ENCODE results near the gene CALR. TPM values are rescaled to one million over a fixed set of nuclear protein-coding genes. Genes with fewer than 3 reads are reported as not detected.

The CALR gene
- polyA plus RNA-seq, 1 donor (not counting 4 experiments of a cell fraction or from before 2014, with no cell fraction given): 899 TPM

GRCh38 chr19:12982648-12983047, 44.2 kb downstream of the CALR start:
- FAIRE-seq: no peak
- H3K79me2 ChIP-seq (ENCODE audit: control insufficient read depth, insufficient read depth, low read length): no peaks in the 10 kb centered on the region
- H3K9me3 ChIP-seq (ENCODE audit: control insufficient read depth, low read depth, low read length): no peaks in the 10 kb centered on the region
- H3K36me3 ChIP-seq (ENCODE audit: control insufficient read depth in 2 of 2, extremely low read depth in 1 of 2, insufficient read depth in 2 of 2, low read length in 2 of 2): no peaks in the 10 kb centered on the region
- no peak for DNase-seq (ENCODE audit: low read depth, low spot score)
- dilution Hi-C loops (cut with MboI; ENCODE audit: extremely low pct_ligation_motif_present, low sequenced_read_pairs): no loop called here
- H3K9ac ChIP-seq (ENCODE audit: control insufficient read depth, extremely low read depth, insufficient read depth, low read length): no peak overlapping the region
- H3K9me1 ChIP-seq (ENCODE audit: control insufficient read depth, extremely low read depth, insufficient read depth, low read length): no peaks in the 10 kb centered on the region
- no peak overlapping the region for H2AFZ ChIP-seq (ENCODE audit: control insufficient read depth, low read length)
- H3K4me2 ChIP-seq (ENCODE audit: control insufficient read depth, extremely low read depth, insufficient read depth, low read depth, low read length): no peak overlapping the region
- no peaks in the 10 kb centered on the region for H3K27me3 ChIP-seq (ENCODE audit: control insufficient read depth, extremely low read depth, insufficient read depth, low read length)
- no peak for TF ChIP-seq EZH2 (IDR thresholded peaks at IDR 0.05; ENCODE audit: low read length)
- no peak for TF ChIP-seq CTCF (optimal IDR thresholded peaks at IDR 0.05 in 1 of 3, IDR thresholded peaks at IDR 0.05 in 1 of 3, conservative IDR thresholded peaks at IDR 0.05 in 1 of 3; ENCODE audit: extremely low read depth in 1 of 3, insufficient read depth in 2 of 3, low read length in 3 of 3)
- H4K20me1 ChIP-seq (ENCODE audit: control insufficient read depth, extremely low read depth, insufficient read depth, low read length): no peaks in the 10 kb centered on the region
- H3K4me3 ChIP-seq (ENCODE audit: control insufficient read depth in 2 of 3, extremely low read depth in 1 of 3, insufficient read depth in 2 of 3, low read depth in 1 of 3, low read length in 3 of 3): no peak overlapping the region
- H3K27ac ChIP-seq (ENCODE audit: control insufficient read depth, insufficient read depth, low read length): no peak overlapping the region
- no peaks in the 10 kb centered on the region for H3K4me1 ChIP-seq (ENCODE audit: control insufficient read depth, extremely low read depth, insufficient read depth, low read length)

GRCh38 chr19:12983091-12983490, 44.7 kb downstream of the CALR start:
- Histone ChIP-seq H3K27me3 (ENCODE audit: control insufficient read depth, extremely low read depth, insufficient read depth, low read length) (no peaks in the 10 kb centered on the region), H3K9me3 (ENCODE audit: control insufficient read depth, low read depth, low read length) (no peaks in the 10 kb centered on the region), H3K9ac (ENCODE audit: control insufficient read depth, extremely low read depth, insufficient read depth, low read length) (peak overlapping the region; percentile 14), H3K9me1 (ENCODE audit: control insufficient read depth, extremely low read depth, insufficient read depth, low read length) (no peaks in the 10 kb centered on the region), H2AFZ (ENCODE audit: control insufficient read depth, low read length) (peak overlapping the region; percentile 30), H3K4me3 (ENCODE audit: control insufficient read depth in 2 of 3, extremely low read depth in 1 of 3, insufficient read depth in 2 of 3, low read depth in 1 of 3, low read length in 3 of 3) (peak overlapping the region in 2 of 3 experiments; percentile 7 to 19), H4K20me1 (ENCODE audit: control insufficient read depth, extremely low read depth, insufficient read depth, low read length) (no peaks in the 10 kb centered on the region), H3K4me2 (ENCODE audit: control insufficient read depth, extremely low read depth, insufficient read depth, low read depth, low read length) (peak overlapping the region; percentile 41), H3K79me2 (ENCODE audit: control insufficient read depth, insufficient read depth, low read length) (no peaks in the 10 kb centered on the region), H3K36me3 (ENCODE audit: control insufficient read depth in 2 of 2, extremely low read depth in 1 of 2, insufficient read depth in 2 of 2, low read length in 2 of 2) (no peaks in the 10 kb centered on the region), H3K27ac (ENCODE audit: control insufficient read depth, insufficient read depth, low read length) (no peak overlapping the region), H3K4me1 (ENCODE audit: control insufficient read depth, extremely low read depth, insufficient read depth, low read length) (no peaks in the 10 kb centered on the region)
- DNase-seq (ENCODE audit: low read depth, low spot score) (no peak), FAIRE-seq (no peak)
- TF ChIP-seq EZH2 (IDR thresholded peaks at IDR 0.05; ENCODE audit: low read length): no peak
- TF ChIP-seq CTCF (optimal IDR thresholded peaks at IDR 0.05 in 1 of 3, IDR thresholded peaks at IDR 0.05 in 1 of 3, conservative IDR thresholded peaks at IDR 0.05 in 1 of 3; ENCODE audit: extremely low read depth in 1 of 3, insufficient read depth in 2 of 3, low read length in 3 of 3): no peak
- dilution Hi-C loops (cut with MboI; ENCODE audit: extremely low pct_ligation_motif_present, low sequenced_read_pairs): no loop called here

Measured in keratinocyte (primary cell).